ENCODE data around the gene EFCAB13.

DNA sequence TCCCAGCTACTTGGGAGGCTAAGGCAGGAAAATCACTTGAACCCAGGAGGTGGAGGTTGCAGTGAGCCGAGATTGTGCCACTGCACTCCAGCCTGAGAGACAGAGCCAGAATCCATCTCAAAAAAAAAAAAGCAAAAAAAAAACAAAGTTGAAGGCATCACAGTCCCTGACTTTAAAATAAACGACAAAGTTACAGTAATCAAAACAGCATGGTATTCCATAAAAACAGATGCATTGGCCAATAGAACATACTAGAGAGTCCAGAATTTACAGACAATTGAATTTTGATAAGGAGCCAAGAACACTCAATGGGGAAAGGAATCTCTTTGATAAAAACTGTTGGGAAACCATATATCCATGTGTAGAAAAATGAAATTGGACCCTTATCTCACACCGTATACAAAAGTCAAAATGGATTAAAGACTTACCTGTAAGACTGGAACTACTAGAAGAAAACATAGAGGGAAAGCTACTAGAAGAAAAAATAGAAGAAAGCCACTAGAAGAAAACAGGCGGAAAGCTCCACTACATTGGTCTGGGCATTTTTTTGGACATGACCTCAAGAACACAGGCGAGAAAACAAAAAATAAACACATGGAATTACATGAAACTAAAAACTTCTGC, 2.8 kb upstream of the EFCAB13 start:
- TF ChIP-seq GATA3 (IDR thresholded peaks at IDR 0.05; ENCODE audit: low read depth, low read length) (no peak), GATA2 (IDR thresholded peaks at IDR 0.05; ENCODE audit: low read depth, low read length) (no peak)
